Measurements from ENCODE around the gene GSTM2.

GSTM2 gene

GRCh38 chr1:109718495-109718894, 50.6 kb downstream of the GSTM2 start:
- no peak for DNase-seq

GRCh38 chr1:109719337-109719837, 51.5 kb downstream of the GSTM2 start:
- no peak for DNase-seq

GRCh38 chr1:109721042-109721441, 53.2 kb downstream of the GSTM2 start:
- no peak for DNase-seq

- no peak for DNase-seq
Measured at GRCh38 chr1:109721971-109722370, 54.1 kb downstream of the GSTM2 start.

- no peak for DNase-seq
Measured at GRCh38 chr1:109722908-109723691, 55.2 kb downstream of the GSTM2 start.

Measured in CD4-positive, alpha-beta T cell treated with Interleukin-6 for 4 hours (primary cell).